HepG2 (cell line): Measurements from ENCODE around the gene USP5. TPM values are rescaled to one million over a fixed set of nuclear protein-coding genes. Genes with fewer than 3 reads are reported as not detected.

Experiments used
- BCL6 ChIP-seq: IDR thresholded peaks from 2 replicates; pipeline ENCODE4 v1.6.1; 2016; ENCODE audit warnings: missing genetic modification reagents, missing compliant biosample characterization
- CAMTA2 ChIP-seq: sonication (generic); formaldehyde crosslinking; IDR thresholded peaks from 2 replicates; pipeline ENCODE4 v1.4.0; 2020; ENCODE audit warnings: mild to moderate bottlenecking, missing genetic modification reagents, borderline replicate concordance
- CREB1 ChIP-seq, 2 experiments: fragments of 450-650 bp in 1 of 2; IDR thresholded peaks; 2 replicates each; pipeline ENCODE4 v1.6.1; 2016 to 2017; ENCODE audit warnings: control low read depth in 1 of 2, mild to moderate bottlenecking in 1 of 2, missing compliant biosample characterization in 1 of 2, missing genetic modification characterization in 1 of 2
- EP300 ChIP-seq, 3 experiments: sonication (generic) in 1 of 3; formaldehyde crosslinking in 1 of 3; IDR thresholded peaks; 2 replicates each; pipeline versions ENCODE4 v1.5.1 to v1.6.1; 2011 to 2020; ENCODE audit warnings: low read depth in 2 of 3, low read length in 2 of 3, borderline replicate concordance in 1 of 3, improper control_type of control experiment in 1 of 3, mild to moderate bottlenecking in 1 of 3, missing genetic modification reagents in 1 of 3, moderate library complexity in 1 of 3
- HMGXB3 ChIP-seq: sonication (generic); formaldehyde crosslinking; IDR thresholded peaks from 2 replicates; pipeline ENCODE4 v1.4.0; 2020; ENCODE audit warnings: missing genetic modification reagents, borderline replicate concordance
- HOXA9 ChIP-seq: sonication (generic); formaldehyde crosslinking; IDR thresholded peaks from 2 replicates; pipeline ENCODE4 v1.8.1; 2022; ENCODE audit warnings: missing genetic modification reagents, mild to moderate bottlenecking, moderate library complexity, borderline replicate concordance
- SIN3B ChIP-seq: fragments of 150-350 bp; IDR thresholded peaks from 2 replicates; pipeline ENCODE4 v1.6.1; 2014; ENCODE audit warnings: low read length
- SP1 ChIP-seq, 2 experiments: fragments of 450-650 bp in 1 of 2; sonication (generic) in 1 of 2; formaldehyde crosslinking in 1 of 2; IDR thresholded peaks; 2 replicates each; pipeline versions ENCODE4 v1.4.0 to v1.6.1; 2016 to 2020; ENCODE audit warnings: missing genetic modification reagents in 1 of 2
- SRSF4 ChIP-seq: fragments of 200-400 bp; formaldehyde crosslinking; IDR thresholded peaks from one replicate; pipeline ENCODE4 v1.6.1; 2018; ENCODE audit warnings: mild to moderate bottlenecking, low read depth, low read length, moderate library complexity; ENCODE audit not compliant: poor library complexity, severe bottlenecking
- ZC3H4 ChIP-seq: sonication (generic); formaldehyde crosslinking; IDR thresholded peaks from 2 replicates; pipeline ENCODE4 v1.4.0; 2020; ENCODE audit warnings: missing genetic modification reagents, borderline replicate concordance
- ZNF101 ChIP-seq: sonication (generic); formaldehyde crosslinking; IDR thresholded peaks from 2 replicates; pipeline ENCODE4 v1.4.0; 2020; ENCODE audit warnings: mild to moderate bottlenecking, low read depth, missing genetic modification reagents, borderline replicate concordance
- ZNF225 ChIP-seq: sonication (generic); formaldehyde crosslinking; IDR thresholded peaks from 2 replicates; pipeline ENCODE4 v1.4.0; 2020; ENCODE audit warnings: mild to moderate bottlenecking, missing genetic modification reagents
- ZNF263 ChIP-seq: sonication (generic); formaldehyde crosslinking; IDR thresholded peaks from 2 replicates; pipeline ENCODE4 v1.4.0; 2020; ENCODE audit warnings: missing genetic modification reagents
- ZNF296 ChIP-seq: sonication (generic); formaldehyde crosslinking; conservative IDR thresholded peaks from 2 replicates; pipeline ENCODE4 v1.5.0; 2020; ENCODE audit warnings: mild to moderate bottlenecking, missing genetic modification reagents
- ZNF30 ChIP-seq: sonication (generic); formaldehyde crosslinking; IDR thresholded peaks from 2 replicates; pipeline ENCODE4 v1.5.0; 2020; ENCODE audit warnings: mild to moderate bottlenecking, missing genetic modification reagents
- ZNF383 ChIP-seq: sonication (generic); formaldehyde crosslinking; IDR thresholded peaks from 2 replicates; pipeline ENCODE4 v1.4.0; 2020; ENCODE audit warnings: missing genetic modification reagents, mild to moderate bottlenecking, borderline replicate concordance
- ZNF629 ChIP-seq: sonication (generic); formaldehyde crosslinking; conservative IDR thresholded peaks from 2 replicates; pipeline ENCODE4 v1.5.0; 2020; ENCODE audit warnings: missing genetic modification reagents
- ZNF670 ChIP-seq: sonication (generic); formaldehyde crosslinking; IDR thresholded peaks from 2 replicates; pipeline ENCODE4 v1.8.0; 2022; ENCODE audit warnings: mild to moderate bottlenecking, missing genetic modification reagents, borderline replicate concordance
- ZNF713 ChIP-seq: sonication (generic); formaldehyde crosslinking; IDR thresholded peaks from 2 replicates; pipeline ENCODE4 v1.4.0; 2020; ENCODE audit warnings: mild to moderate bottlenecking, missing genetic modification reagents
- ZNF724P ChIP-seq: sonication (generic); formaldehyde crosslinking; IDR thresholded peaks from 2 replicates; pipeline ENCODE4 v1.8.0; 2022; ENCODE audit warnings: missing genetic modification reagents, borderline replicate concordance
- polyA plus RNA-seq, 8 experiments: library from polyadenylated mRNA; depleted of rRNA in 3 of 8; stranded (reverse) in 7 of 8; unstranded in 1 of 8; fragments of >200 nt; fragmentation: Illumina TruSeq in 4 of 8; extraction: Trizol in 4 of 8; gene quantifications; 2 replicates each; pipeline versions ENCODE4 v1.2.1 to v1.2.3, GENCODE V29; 2011 to 2016; ENCODE audit warnings: low read depth in 4 of 8, missing spikeins in 1 of 8, mixed read lengths in 1 of 8; ENCODE audit not compliant: insufficient read depth in 1 of 8
- total RNA-seq, 5 experiments: library from RNA; depleted of rRNA; stranded (reverse); fragments of >200 nt; fragmentation: Illumina TruSeq; extraction: Trizol; gene quantifications; 2 replicates each; pipeline ENCODE4 v1.2.3, GENCODE V29; 2016; ENCODE audit warnings: low read depth in 1 of 5
- TF ChIP-seq, protein P1 (sequence below): IDR thresholded peaks from 2 replicates; pipeline ENCODE4 v1.6.1; 2016; ENCODE audit warnings: missing biosample characterization, missing genetic modification reagents, low read depth

Gene USP5
- total and polyA plus RNA-seq, 2 of the 13 experiments (the other 11 are each of a cell fraction or from before 2014, with no cell fraction given), result 39.6 to 56.0 TPM

DNA sequence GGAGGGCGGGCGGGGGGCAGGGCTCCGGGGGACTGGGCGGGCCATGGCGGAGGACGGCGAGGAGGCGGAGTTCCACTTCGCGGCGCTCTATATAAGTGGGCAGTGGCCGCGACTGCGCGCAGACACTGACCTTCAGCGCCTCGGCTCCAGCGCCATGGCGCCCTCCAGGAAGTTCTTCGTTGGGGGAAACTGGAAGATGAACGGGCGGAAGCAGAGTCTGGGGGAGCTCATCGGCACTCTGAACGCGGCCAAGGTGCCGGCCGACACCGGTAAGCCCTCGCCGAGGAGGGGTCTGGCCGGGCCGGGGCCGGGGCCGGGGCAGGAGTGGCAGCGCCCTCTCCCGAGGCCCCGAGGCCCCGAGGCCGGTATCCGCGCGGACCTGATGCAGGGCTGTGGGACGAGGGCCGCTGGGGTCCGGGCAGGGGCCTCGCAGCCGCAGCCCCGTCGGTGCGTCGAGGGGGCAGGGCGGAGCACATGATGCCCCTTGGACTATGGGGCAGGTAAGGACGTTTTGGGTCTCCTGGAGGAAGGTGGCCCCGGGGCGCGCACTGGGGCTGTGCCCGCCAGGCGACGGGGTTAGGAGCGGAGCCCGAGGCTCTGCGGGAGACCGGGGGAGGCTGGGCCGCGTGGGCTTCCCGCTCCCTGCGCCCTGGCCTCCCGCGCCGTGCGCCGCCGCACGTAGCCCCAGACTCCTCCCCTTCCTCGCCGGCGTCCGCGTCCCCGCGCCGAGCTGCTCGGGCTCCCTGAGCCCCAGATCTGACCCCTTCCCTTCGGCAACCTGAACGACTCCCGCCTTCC lies 15.7 kb downstream of the USP5 start, which contains the start of gene TPI1 (continued):
- TF ChIP-seq, protein P1, sequence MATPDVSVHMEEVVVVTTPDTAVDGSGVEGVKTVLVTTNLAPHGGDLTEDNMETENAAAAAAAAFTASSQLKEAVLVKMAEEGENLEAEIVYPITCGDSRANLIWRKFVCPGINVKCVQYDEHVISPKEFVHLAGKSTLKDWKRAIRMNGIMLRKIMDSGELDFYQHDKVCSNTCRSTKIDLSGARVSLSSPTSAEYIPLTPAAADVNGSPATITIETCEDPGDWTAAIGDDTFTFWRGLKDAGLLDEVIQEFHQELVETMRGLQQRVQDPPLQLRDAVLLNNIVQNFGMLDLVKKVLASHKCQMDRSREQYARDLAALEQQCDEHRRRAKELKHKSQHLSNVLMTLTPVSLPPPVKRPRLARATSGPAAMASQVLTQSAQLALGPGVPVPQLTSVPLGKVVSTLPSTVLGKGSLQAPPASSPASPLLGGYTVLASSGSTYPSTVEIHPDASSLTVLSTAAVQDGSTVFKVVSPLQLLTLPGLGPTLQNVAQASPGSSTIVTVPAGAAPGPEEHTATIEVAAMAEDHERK (CRISPR knock-in tag), result no peak
- TF ChIP-seq ZNF629 (CRISPR knock-in tag) (no peak), ZNF263 (CRISPR knock-in tag) (0 out of 2 replicates have a peak, but pooled peaks have one; percentile 12), HOXA9 (CRISPR knock-in tag) (no peak), SIN3B (0 out of 2 replicates have a peak, but pooled peaks have one; percentile 55), CREB1 (IDR thresholded peaks at IDR 0.05) (no peak), CREB1 (CRISPR knock-in tag; IDR thresholded peaks at IDR 0.05) (no peak), SP1 (IDR thresholded peaks at IDR 0.05) (no peak), SP1 (CRISPR knock-in tag; IDR thresholded peaks at IDR 0.05) (peak; percentile 65), EP300 (IDR thresholded peaks at IDR 0.05; ENCODE audit: low read depth in 2 of 2, low read length in 2 of 2) (no peak), EP300 (CRISPR knock-in tag; IDR thresholded peaks at IDR 0.05; ENCODE audit: borderline replicate concordance) (no peak), ZNF670 (CRISPR knock-in tag) (no peak), ZNF296 (CRISPR knock-in tag) (0 out of 2 replicates have a peak, but pooled peaks have one; percentile 36), ZNF383 (CRISPR knock-in tag) (no peak), ZNF101 (CRISPR knock-in tag) (no peak), ZNF724P (CRISPR knock-in tag) (peak; percentile 63), ZNF713 (CRISPR knock-in tag) (no peak), ZNF30 (CRISPR knock-in tag) (no peak), BCL6 (CRISPR knock-in tag) (0 out of 2 replicates have a peak, but pooled peaks have one; percentile 11), CAMTA2 (CRISPR knock-in tag) (no peak; the same call in 1 of the 2 replicates), ZNF225 (CRISPR knock-in tag) (0 out of 2 replicates have a peak, but pooled peaks have one; percentile 10), ZC3H4 (CRISPR knock-in tag) (no peak), SRSF4 (no peak), HMGXB3 (CRISPR knock-in tag) (peak; percentile 72; the same call in 1 of the 2 replicates)
